ENCODE data around the gene PHKA2.

GRCh38 chrX:19028560-19028959 lies 44.6 kb upstream of the PHKA2 start:
- TF ChIP-seq ETV6 (conservative IDR thresholded peaks at IDR 0.05 in 1 of 2, IDR thresholded peaks at IDR 0.05 in 1 of 2; ENCODE audit: borderline replicate concordance in 1 of 2, low read depth in 1 of 2): no peak
- no peak for TF ChIP-seq ZNF274 (IDR thresholded peaks at IDR 0.05; ENCODE audit: insufficient read depth, insufficient read length)

Measured in GM12878 (cell line).